HG03175 (cell line): ENCODE data around the gene OR2AE1.
"Not testable (repeated sequence)": the region's sequence is repeated elsewhere in the genome, so short reads cannot be mapped to it uniquely, and the experiment has no call there.

Experiments
- ATAC-seq: cut with Tn5 transposase; IDR thresholded peaks from one replicate; pipeline ENCODE4 v1.9.1; 2021; ENCODE audit warnings: mild to moderate bottlenecking, moderate library complexity; ENCODE audit not compliant: unreplicated experiment

The OR2AE1 gene, protein sequence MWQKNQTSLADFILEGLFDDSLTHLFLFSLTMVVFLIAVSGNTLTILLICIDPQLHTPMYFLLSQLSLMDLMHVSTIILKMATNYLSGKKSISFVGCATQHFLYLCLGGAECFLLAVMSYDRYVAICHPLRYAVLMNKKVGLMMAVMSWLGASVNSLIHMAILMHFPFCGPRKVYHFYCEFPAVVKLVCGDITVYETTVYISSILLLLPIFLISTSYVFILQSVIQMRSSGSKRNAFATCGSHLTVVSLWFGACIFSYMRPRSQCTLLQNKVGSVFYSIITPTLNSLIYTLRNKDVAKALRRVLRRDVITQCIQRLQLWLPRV

GRCh38 chr7:99876933-99877332 lies at the start of gene OR2AE1:
OR2AE1 (minus strand) TSS chr7:99877033; CDS start chr7:99877033, 0 bp downstream.
- ATAC-seq: no peak

DNA sequence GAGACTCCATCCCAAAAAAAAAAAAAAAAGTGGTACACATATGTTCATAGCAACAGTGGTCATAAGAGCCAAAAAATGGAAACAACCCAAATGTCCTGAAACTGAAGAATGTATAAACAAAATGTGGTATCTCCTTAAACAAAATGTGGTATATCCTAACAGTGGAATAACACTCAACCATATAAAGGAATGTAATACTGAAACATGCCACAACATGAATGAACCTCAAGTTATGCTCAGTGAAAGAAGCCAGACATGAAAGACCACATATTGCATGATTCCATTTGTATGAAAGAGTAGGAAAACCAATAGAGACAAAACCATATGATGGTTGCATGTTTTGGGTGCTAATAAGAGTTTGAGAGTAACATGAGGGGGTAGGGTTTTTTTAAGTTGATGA lies 49.5 kb upstream of the OR2AE1 start:
- no peak for ATAC-seq

DNA sequence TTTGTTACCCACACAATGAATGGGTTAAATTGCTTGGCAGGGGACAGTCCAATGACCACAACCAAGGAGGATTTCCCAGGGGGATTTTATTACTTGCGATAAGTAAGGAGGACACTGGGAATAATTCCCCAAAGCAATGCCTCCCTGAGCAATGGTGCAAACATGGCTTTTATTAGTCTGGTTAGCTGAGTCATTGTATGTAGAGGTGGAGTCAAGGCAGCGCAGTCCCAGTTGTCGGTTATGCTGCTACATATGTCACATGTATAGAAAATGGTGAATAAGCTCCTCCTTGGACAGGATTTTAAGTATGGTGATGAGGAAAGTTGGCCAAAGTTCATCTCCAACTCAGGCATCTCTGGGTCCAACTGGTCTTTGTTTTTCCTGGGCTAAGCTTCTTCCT lies 46.4 kb upstream of the OR2AE1 start:
- ATAC-seq: no peak

DNA sequence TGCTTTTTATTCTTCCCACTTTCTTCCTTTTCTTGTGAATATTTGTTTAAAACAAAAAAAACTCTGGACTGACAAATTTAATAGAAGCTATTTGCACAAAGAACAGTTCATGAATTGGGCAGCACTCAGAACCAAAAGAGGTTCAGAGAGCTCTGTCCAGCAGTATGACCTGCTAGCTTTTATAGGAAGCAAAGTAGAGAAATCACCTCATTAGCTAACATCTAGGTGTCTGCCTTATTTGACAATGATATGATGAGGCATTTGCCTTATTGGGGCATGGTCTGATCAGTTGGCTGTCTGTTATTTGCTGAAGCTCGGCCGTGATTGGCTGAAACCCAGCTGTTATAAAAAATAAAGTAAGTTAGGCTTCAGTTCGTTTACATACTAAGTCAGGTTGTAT lies 43.3 kb upstream of the OR2AE1 start:
- no peak for ATAC-seq

GRCh38 chr7:99919814-99920112 lies 42.9 kb upstream of the OR2AE1 start:
- ATAC-seq: no peak

DNA sequence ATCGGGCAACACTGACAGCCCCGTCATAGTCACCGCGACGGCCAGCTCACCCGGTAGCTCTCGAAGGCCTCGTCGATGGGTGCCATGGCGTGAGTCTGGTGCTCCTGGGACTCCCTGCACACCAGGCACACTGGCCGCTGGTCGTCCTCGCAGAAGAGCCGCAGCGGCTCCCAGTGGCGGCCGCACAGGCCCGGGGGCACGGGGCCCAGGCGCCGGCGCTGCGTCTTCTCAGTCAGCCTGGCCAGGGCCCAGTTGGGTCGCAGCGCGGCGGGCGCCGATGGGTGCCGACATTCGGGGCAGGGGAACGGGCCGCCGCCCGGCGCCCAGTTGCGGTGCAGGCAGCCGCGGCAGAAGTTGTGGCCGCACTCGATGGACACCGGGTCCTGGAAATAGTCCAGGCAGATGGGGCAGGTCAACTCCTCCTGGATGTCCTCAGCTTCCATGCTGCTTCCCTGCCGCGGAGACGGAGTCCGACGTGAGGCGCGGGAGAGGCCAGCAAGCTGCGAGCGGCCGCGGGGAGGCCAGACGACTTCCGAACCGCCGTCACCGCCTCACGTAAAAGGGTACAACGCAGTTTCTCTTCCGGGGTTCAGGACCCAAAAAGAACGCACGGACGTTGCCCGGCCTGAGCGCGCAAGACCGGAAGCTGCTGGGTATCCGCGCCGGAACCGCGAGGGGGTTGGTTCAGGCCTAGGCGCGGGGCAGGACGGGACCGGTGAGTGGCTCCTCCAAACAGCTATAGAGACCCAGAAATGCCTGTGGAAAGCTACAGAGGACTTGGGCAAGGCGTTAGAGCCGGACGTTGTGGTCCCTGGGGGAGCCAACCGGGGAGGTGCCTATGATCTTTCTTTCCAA lies 42.4 kb upstream of the OR2AE1 start, which contains the start of gene TRIM4:
TSS of gene TRIM4 (minus strand) at position 572 of the 855 bp plus-strand sequence. CDS start at position 443, 129 bp downstream.
- ATAC-seq: peak; percentile 96

GRCh38 chr7:99910976-99911375 lies 34.1 kb upstream of the OR2AE1 start:
- ATAC-seq: no peak

DNA sequence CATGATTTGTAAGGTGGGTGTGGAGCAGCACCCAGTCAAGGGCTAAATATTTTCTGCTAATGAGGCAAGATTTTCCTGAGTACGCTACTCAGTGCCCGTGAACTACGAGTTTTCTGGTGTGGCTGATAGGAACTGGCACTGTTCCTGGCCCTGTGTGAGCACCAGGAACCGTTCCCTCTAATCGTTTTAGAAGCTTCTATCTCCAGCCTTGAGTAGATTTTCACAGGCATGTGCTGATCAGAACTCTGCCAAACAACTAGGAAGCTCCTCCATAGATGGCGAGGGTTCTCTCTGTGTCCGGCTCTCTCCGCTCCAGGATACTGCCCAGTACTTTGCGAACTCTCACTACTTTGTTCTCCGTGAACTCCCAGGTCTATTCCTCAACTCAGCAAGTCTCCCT lies 24.7 kb upstream of the OR2AE1 start:
- no peak for ATAC-seq

- ATAC-seq: no peak
Measured at GRCh38 chr7:99899830-99900519, 23.1 kb upstream of the OR2AE1 start.

DNA sequence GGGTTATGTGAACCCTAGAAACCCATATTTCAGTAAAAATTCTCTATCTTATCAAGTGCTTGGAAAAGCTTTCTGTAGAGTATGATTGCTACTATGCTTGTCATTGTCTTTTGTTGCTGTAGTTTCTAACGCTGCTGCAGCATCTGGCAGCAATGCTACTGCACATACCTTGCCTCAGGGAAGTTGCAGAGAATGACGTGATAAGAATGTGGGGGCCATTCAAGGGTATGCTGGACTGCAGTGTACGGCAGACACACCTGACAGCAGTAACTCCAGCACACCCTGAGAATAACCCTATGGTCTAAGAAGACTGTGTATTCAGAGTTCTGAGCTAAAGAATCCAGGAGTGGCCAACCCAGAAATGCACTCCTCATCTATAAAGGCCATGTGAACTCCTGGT lies 22.0 kb upstream of the OR2AE1 start:
- no peak for ATAC-seq

GRCh38 chr7:99898023-99898357 lies 21.2 kb upstream of the OR2AE1 start:
- ATAC-seq: no peak

DNA sequence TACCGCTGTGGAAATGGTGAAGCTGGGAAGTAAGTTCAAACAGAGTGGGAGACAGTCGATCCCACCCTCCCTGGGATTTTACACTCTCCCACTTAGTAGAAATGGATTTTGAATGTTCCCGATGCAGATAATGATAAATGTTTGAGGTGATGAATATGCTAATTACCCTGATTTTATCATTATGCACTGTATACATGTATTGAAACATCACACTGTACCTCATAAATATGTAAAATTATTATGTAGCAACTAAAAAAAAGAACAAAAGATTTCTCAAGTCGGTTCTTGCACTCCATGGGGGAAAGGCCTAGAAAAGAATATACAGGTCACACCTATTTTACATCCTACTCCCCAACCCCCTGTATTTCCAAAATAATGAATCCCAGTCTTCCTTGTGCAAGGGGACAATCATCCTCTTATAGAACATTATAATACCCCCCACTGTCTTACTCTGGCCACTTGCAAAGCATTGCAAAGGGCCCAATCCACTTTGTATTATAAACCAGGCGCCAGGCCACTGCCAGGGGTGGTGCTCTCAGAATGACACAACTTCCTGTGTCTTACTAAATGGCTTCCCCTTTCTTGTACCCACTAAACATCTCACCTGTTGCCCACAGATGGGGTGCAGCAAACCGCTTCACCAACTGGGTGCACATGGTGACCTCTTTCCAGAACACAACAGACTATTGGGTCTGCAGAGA lies 20.6 kb upstream of the OR2AE1 start:
- no peak for ATAC-seq

GRCh38 chr7:99894738-99895137 lies 17.9 kb upstream of the OR2AE1 start:
- ATAC-seq: no peak

DNA sequence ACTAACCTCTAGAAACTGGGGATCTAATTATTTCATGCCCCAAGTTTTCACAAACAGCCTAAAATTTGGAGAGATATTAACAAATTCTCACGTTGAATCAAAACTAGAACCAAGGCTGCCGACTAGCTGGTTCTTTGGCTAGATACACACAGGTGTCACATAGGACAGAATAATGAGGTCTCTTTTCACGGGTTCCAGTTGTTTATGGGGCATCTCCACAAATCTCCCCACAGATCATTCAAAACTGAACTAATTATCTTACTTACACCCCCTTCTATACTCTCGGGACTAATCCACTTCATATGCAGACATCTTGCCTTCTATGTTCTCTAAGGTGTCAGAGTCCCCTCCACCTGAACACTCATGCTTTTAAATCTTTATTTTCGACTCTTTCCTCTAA lies 16.4 kb upstream of the OR2AE1 start:
- no peak for ATAC-seq

- not testable (repeated sequence) for ATAC-seq
Measured at GRCh38 chr7:99890348-99890747, 13.5 kb upstream of the OR2AE1 start.

GRCh38 chr7:99888366-99888765 lies 11.5 kb upstream of the OR2AE1 start:
- ATAC-seq: not testable (repeated sequence)

- ATAC-seq: no peak
Measured at GRCh38 chr7:99881370-99881769, 4.5 kb upstream of the OR2AE1 start.

DNA sequence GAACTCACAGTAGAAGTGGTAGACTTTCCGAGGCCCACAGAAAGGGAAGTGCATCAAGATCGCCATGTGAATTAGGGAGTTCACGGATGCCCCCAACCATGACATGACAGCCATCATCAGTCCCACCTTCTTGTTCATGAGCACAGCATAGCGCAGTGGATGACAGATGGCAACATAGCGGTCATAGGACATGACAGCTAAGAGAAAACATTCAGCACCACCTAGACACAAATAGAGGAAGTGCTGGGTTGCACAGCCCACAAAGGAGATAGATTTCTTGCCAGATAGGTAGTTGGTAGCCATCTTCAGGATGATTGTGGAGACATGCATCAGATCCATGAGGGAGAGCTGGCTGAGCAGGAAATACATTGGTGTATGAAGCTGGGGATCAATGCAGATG lies 342 bp downstream of the OR2AE1 start:
- no peak for ATAC-seq

DNA sequence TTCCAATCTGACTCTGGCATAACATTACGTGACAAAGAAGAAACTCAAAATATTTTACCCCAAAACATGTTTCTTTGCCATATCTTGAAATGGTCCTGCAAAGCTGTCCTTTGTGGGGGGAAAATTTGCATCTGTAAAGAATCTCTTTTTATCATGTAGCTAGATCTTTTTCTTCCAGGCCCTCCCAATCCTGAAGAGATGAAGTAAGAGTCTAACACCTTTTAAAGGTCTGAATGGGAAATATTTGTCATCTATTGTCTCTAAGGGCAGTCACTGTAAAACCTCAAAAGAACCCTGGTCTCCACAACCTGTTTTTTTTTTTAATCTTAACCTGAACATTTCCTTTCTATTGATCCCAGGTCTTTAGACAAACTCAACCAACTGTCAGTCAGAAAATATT lies 8.6 kb downstream of the OR2AE1 start:
- no peak for ATAC-seq

GRCh38 chr7:99867477-99867876 lies 9.4 kb downstream of the OR2AE1 start:
- ATAC-seq: not testable (repeated sequence)

- no peak for ATAC-seq
Measured at GRCh38 chr7:99863847-99864440, 12.9 kb downstream of the OR2AE1 start.
